Measurements from ENCODE around the gene SLC1A2.

- TF ChIP-seq, protein P1, sequence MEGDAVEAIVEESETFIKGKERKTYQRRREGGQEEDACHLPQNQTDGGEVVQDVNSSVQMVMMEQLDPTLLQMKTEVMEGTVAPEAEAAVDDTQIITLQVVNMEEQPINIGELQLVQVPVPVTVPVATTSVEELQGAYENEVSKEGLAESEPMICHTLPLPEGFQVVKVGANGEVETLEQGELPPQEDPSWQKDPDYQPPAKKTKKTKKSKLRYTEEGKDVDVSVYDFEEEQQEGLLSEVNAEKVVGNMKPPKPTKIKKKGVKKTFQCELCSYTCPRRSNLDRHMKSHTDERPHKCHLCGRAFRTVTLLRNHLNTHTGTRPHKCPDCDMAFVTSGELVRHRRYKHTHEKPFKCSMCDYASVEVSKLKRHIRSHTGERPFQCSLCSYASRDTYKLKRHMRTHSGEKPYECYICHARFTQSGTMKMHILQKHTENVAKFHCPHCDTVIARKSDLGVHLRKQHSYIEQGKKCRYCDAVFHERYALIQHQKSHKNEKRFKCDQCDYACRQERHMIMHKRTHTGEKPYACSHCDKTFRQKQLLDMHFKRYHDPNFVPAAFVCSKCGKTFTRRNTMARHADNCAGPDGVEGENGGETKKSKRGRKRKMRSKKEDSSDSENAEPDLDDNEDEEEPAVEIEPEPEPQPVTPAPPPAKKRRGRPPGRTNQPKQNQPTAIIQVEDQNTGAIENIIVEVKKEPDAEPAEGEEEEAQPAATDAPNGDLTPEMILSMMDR (IDR thresholded peaks at IDR 0.05): no peak
- TF ChIP-seq POLR2A (IDR thresholded peaks at IDR 0.05): no peak
Measured at GRCh38 chr11:35346472-35347156, 72.7 kb downstream of the SLC1A2 start.

Data from uterus (tissue), 2 donors.